GM23338 (cell line): Measurements from ENCODE around the gene LMF1.
"Not testable (repeated sequence)": the region's sequence is repeated elsewhere in the genome, so short reads cannot be mapped to it uniquely, and the experiment has no call there.

ENCODE experiments used
- CREB1 ChIP-seq: fragments of 250-450 bp; sonication (Bioruptor Pico); IDR thresholded peaks from 2 replicates; pipeline ENCODE4 v1.5.0; 2020; ENCODE audit warnings: low read depth, mild to moderate bottlenecking, moderate library complexity
- EZH2 ChIP-seq: fragments of 200-600 bp; sonication (generic); IDR thresholded peaks from one replicate; pipeline ENCODE4 v1.8.0; 2017; ENCODE audit warnings: antibody characterized with exemption, mild to moderate bottlenecking, low read depth; ENCODE audit not compliant: unreplicated experiment
- EZH2phosphoT487 ChIP-seq: fragments of 200-600 bp; sonication (generic); IDR thresholded peaks from one replicate; pipeline ENCODE4 v1.8.1; 2018; ENCODE audit warnings: antibody characterized with exemption; ENCODE audit not compliant: unreplicated experiment
- POLR2AphosphoS5 ChIP-seq: IDR thresholded peaks from 2 replicates; pipeline ENCODE4 v1.6.1; 2016; ENCODE audit warnings: antibody characterized with exemption, low read depth
- TF ChIP-seq, protein P1 (sequence below), 2 experiments: fragments of 200-600 bp in 1 of 2; sonication (generic) in 1 of 2; conservative IDR thresholded peaks; 2 replicates each; pipeline versions ENCODE4 v1.5.1 to v1.6.1; 2016 to 2017; ENCODE audit warnings: antibody characterized with exemption in 2 of 2, low read depth in 2 of 2, mild to moderate bottlenecking in 2 of 2, moderate library complexity in 1 of 2
- TF ChIP-seq, protein P2 (sequence below): IDR thresholded peaks from one replicate; pipeline ENCODE4 v1.6.1; 2018; ENCODE audit warnings: antibody characterized with exemption; ENCODE audit not compliant: unreplicated experiment

DNA sequence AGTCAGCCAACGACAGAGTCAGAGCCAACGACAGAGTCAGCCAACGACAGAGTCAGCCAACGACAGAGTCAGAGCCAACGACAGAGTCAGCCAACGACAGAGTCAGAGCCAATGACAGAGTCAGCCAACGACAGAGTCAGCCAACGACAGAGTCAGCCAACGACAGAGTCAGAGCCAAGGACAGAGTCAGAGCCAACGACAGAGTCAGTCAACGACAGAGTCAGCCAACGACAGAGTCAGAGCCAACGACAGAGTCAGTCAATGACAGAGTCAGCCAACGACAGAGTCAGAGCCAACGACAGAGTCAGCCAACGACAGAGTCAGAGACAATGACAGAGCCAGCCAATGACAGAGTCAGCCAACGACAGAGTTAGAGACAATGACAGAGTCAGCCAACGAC is 22.0 kb downstream of the LMF1 start:
- TF ChIP-seq CREB1, POLR2AphosphoS5, EZH2, EZH2phosphoT487: not testable (repeated sequence)
- TF ChIP-seq, protein P1, sequence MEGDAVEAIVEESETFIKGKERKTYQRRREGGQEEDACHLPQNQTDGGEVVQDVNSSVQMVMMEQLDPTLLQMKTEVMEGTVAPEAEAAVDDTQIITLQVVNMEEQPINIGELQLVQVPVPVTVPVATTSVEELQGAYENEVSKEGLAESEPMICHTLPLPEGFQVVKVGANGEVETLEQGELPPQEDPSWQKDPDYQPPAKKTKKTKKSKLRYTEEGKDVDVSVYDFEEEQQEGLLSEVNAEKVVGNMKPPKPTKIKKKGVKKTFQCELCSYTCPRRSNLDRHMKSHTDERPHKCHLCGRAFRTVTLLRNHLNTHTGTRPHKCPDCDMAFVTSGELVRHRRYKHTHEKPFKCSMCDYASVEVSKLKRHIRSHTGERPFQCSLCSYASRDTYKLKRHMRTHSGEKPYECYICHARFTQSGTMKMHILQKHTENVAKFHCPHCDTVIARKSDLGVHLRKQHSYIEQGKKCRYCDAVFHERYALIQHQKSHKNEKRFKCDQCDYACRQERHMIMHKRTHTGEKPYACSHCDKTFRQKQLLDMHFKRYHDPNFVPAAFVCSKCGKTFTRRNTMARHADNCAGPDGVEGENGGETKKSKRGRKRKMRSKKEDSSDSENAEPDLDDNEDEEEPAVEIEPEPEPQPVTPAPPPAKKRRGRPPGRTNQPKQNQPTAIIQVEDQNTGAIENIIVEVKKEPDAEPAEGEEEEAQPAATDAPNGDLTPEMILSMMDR (conservative IDR thresholded peaks at IDR 0.05; ENCODE audit: low read depth in 2 of 2) = not testable (repeated sequence)
- TF ChIP-seq, protein P2, sequence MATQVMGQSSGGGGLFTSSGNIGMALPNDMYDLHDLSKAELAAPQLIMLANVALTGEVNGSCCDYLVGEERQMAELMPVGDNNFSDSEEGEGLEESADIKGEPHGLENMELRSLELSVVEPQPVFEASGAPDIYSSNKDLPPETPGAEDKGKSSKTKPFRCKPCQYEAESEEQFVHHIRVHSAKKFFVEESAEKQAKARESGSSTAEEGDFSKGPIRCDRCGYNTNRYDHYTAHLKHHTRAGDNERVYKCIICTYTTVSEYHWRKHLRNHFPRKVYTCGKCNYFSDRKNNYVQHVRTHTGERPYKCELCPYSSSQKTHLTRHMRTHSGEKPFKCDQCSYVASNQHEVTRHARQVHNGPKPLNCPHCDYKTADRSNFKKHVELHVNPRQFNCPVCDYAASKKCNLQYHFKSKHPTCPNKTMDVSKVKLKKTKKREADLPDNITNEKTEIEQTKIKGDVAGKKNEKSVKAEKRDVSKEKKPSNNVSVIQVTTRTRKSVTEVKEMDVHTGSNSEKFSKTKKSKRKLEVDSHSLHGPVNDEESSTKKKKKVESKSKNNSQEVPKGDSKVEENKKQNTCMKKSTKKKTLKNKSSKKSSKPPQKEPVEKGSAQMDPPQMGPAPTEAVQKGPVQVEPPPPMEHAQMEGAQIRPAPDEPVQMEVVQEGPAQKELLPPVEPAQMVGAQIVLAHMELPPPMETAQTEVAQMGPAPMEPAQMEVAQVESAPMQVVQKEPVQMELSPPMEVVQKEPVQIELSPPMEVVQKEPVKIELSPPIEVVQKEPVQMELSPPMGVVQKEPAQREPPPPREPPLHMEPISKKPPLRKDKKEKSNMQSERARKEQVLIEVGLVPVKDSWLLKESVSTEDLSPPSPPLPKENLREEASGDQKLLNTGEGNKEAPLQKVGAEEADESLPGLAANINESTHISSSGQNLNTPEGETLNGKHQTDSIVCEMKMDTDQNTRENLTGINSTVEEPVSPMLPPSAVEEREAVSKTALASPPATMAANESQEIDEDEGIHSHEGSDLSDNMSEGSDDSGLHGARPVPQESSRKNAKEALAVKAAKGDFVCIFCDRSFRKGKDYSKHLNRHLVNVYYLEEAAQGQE = not testable (repeated sequence)
